Activated T-cell treated with anti-CD3 and anti-CD28 coated beads, Interleukin-2, amount 50 U/mL, for 4 hours (primary cell): ENCODE data around the gene MARS1. TPM values are rescaled to one million over a fixed set of nuclear protein-coding genes. Genes with fewer than 3 reads are reported as not detected.
"Not testable (repeated sequence)": the region's sequence is repeated elsewhere in the genome, so short reads cannot be mapped to it uniquely, and the experiment has no call there.

Experiments used
- ATAC-seq, 2 donors: fragments of 200-7000 bp; cut with Tn5 transposase; one replicate each; pipeline ENCODE4 v1.10.0; 2021
- DNase-seq: peaks from one replicate; pipeline ENCODE4 v3.0.0-alpha.2; 2020
- H3K27me3 Mint-ChIP-seq: one replicate; pipeline ENCODE4 v1.8.0; 2021; ENCODE audit warnings: low read depth, mixed read lengths
- H3K36me3 Mint-ChIP-seq: one replicate; pipeline ENCODE4 v1.8.0; 2022; ENCODE audit warnings: mixed read lengths; ENCODE audit not compliant: insufficient read depth
- H3K4me1 Mint-ChIP-seq: one replicate; pipeline ENCODE4 v1.8.0; 2021; ENCODE audit warnings: low read depth, mixed read lengths
- H3K4me3 Mint-ChIP-seq: one replicate; pipeline ENCODE4 v1.8.0; 2021; ENCODE audit warnings: mild to moderate bottlenecking, moderate library complexity, mixed read lengths
- H3K9me3 Mint-ChIP-seq: one replicate; pipeline ENCODE4 v1.8.0; 2021; ENCODE audit warnings: mixed read lengths
- total RNA-seq, 3 donors: library from RNA; stranded (reverse); gene quantifications; one replicate each; pipeline ENCODE4 v1.2.1, GENCODE V29; 2021

MARS1 gene
- total RNA-seq, 3 donors from 2014 or later: 505 to 565 (median 534) TPM

- no peaks in the 10 kb centered on the region for H3K9me3 Mint-ChIP-seq
- H3K27me3 Mint-ChIP-seq: no peaks in the 10 kb centered on the region
- H3K4me3 Mint-ChIP-seq: no peak overlapping the region
- H3K36me3 Mint-ChIP-seq: peaks cover 30% of the 10 kb centered on the region
- DNase-seq (no peak), ATAC-seq (no peak)
- H3K4me1 Mint-ChIP-seq: peaks cover 35% of the 10 kb centered on the region
These were observed 742 bp upstream of the MARS1 start for GRCh38 chr12:57487055-57487596.

GRCh38 chr12:57488402-57489156, 711 bp downstream of the MARS1 start:
- Mint-ChIP-seq H3K4me1 (peaks cover 30% of the 10 kb centered on the region), H3K36me3 (peaks cover 31% of the 10 kb centered on the region), H3K9me3 (no peaks in the 10 kb centered on the region), H3K27me3 (no peaks in the 10 kb centered on the region), H3K4me3 (peak overlapping the region; percentile 98)
- peak; percentile 5 to 10 for ATAC-seq
- DNase-seq: no peak

GRCh38 chr12:57489157-57489641, 1.3 kb downstream of the MARS1 start:
- ATAC-seq (no peak), DNase-seq (no peak)
- Mint-ChIP-seq H3K9me3 (no peaks in the 10 kb centered on the region), H3K27me3 (no peaks in the 10 kb centered on the region), H3K4me3 (peak overlapping the region; percentile 98), H3K4me1 (peaks cover 30% of the 10 kb centered on the region), H3K36me3 (peaks cover 31% of the 10 kb centered on the region)

GRCh38 chr12:57490126-57490525, 2.3 kb downstream of the MARS1 start:
- Mint-ChIP-seq H3K27me3 (no peaks in the 10 kb centered on the region), H3K4me1 (peaks cover 30% of the 10 kb centered on the region), H3K9me3 (no peaks in the 10 kb centered on the region), H3K36me3 (peaks cover 34% of the 10 kb centered on the region), H3K4me3 (peak overlapping the region; percentile 98)
- DNase-seq (no peak), ATAC-seq (no peak)

GRCh38 chr12:57491393-57492280, 3.8 kb downstream of the MARS1 start:
- ATAC-seq (no peak), DNase-seq (no peak)
- no peaks in the 10 kb centered on the region for H3K9me3 Mint-ChIP-seq
- peaks cover 38% of the 10 kb centered on the region for H3K36me3 Mint-ChIP-seq
- H3K27me3 Mint-ChIP-seq: no peaks in the 10 kb centered on the region
- H3K4me3 Mint-ChIP-seq: peak overlapping the region; percentile 59
- H3K4me1 Mint-ChIP-seq: peaks cover 30% of the 10 kb centered on the region

GRCh38 chr12:57495051-57495701, 7.3 kb downstream of the MARS1 start:
- not testable (repeated sequence) for H3K4me3 Mint-ChIP-seq, ATAC-seq, H3K27me3 Mint-ChIP-seq, DNase-seq, H3K9me3 Mint-ChIP-seq
- Mint-ChIP-seq H3K4me1 (peaks cover 15% of the 10 kb centered on the region), H3K36me3 (peaks cover 43% of the 10 kb centered on the region)

GRCh38 chr12:57496822-57497221, 9.0 kb downstream of the MARS1 start:
- Mint-ChIP-seq H3K9me3 (no peaks in the 10 kb centered on the region), H3K4me3 (no peak overlapping the region), H3K36me3 (peaks cover 48% of the 10 kb centered on the region), H3K4me1 (peaks cover 8% of the 10 kb centered on the region), H3K27me3 (no peaks in the 10 kb centered on the region)
- DNase-seq: no peak
- peak; percentile 23 to 38 for ATAC-seq

GRCh38 chr12:57497223-57498131, 9.6 kb downstream of the MARS1 start:
- Mint-ChIP-seq H3K9me3 (no peaks in the 10 kb centered on the region), H3K36me3 (peaks cover 52% of the 10 kb centered on the region), H3K4me3 (no peak overlapping the region), H3K4me1 (peaks cover 8% of the 10 kb centered on the region), H3K27me3 (no peaks in the 10 kb centered on the region)
- ATAC-seq (no peak), DNase-seq (no peak)

- Mint-ChIP-seq H3K4me1 (peaks cover 6% of the 10 kb centered on the region), H3K4me3 (no peak overlapping the region), H3K27me3 (no peaks in the 10 kb centered on the region), H3K36me3 (peaks cover 46% of the 10 kb centered on the region), H3K9me3 (no peaks in the 10 kb centered on the region)
- DNase-seq (no peak), ATAC-seq (no peak)
These were observed 10.2 kb downstream of the MARS1 start for GRCh38 chr12:57498132-57498502.

GRCh38 chr12:57498571-57498970, 10.7 kb downstream of the MARS1 start:
- ATAC-seq: no peak
- no peak for DNase-seq
- Mint-ChIP-seq H3K9me3 (no peaks in the 10 kb centered on the region), H3K4me3 (no peak overlapping the region), H3K4me1 (peaks cover 6% of the 10 kb centered on the region), H3K36me3 (peaks cover 46% of the 10 kb centered on the region), H3K27me3 (no peaks in the 10 kb centered on the region)

- no peak for ATAC-seq
- Mint-ChIP-seq H3K4me3 (no peak overlapping the region), H3K4me1 (peaks cover 6% of the 10 kb centered on the region), H3K36me3 (peaks cover 52% of the 10 kb centered on the region), H3K27me3 (no peaks in the 10 kb centered on the region), H3K9me3 (no peaks in the 10 kb centered on the region)
- DNase-seq: no peak
These were observed 12.3 kb downstream of the MARS1 start for GRCh38 chr12:57500213-57500612.

GRCh38 chr12:57502311-57502969, 14.6 kb downstream of the MARS1 start:
- not testable (repeated sequence) for H3K4me3 Mint-ChIP-seq, DNase-seq, ATAC-seq, H3K4me1 Mint-ChIP-seq, H3K27me3 Mint-ChIP-seq, H3K9me3 Mint-ChIP-seq
- peaks cover 50% of the 10 kb centered on the region for H3K36me3 Mint-ChIP-seq

- not testable (repeated sequence) for H3K9me3 Mint-ChIP-seq, H3K4me3 Mint-ChIP-seq, H3K4me1 Mint-ChIP-seq, H3K27me3 Mint-ChIP-seq, DNase-seq, ATAC-seq
- H3K36me3 Mint-ChIP-seq: peaks cover 39% of the 10 kb centered on the region
These were observed 18.7 kb downstream of the MARS1 start for GRCh38 chr12:57506541-57506940.
